ENCODE results near the gene SNUPN.
"Not testable (repeated sequence)": the region's sequence is repeated elsewhere in the genome, so short reads cannot be mapped to it uniquely, and the experiment has no call there.

The SNUPN gene

GRCh38 chr15:75640483-75641178 lies 15.1 kb upstream of the SNUPN start:
- TF ChIP-seq CTCF (conservative IDR thresholded peaks at IDR 0.05; ENCODE audit: low read depth, low read length): peak; percentile 26
- H3K4me3 ChIP-seq (ENCODE audit: low read length): peak overlapping the region; percentile 86
- no peak for DNase-seq (ENCODE audit: low read depth)

GRCh38 chr15:75639709-75640482 lies 14.4 kb upstream of the SNUPN start, which contains the start of gene IMP3:
IMP3 (minus strand) TSS chr15:75640224; CDS start chr15:75640168, 56 bp downstream.
- no peak for TF ChIP-seq CTCF (conservative IDR thresholded peaks at IDR 0.05; ENCODE audit: low read depth, low read length)
- peak within 1 kb of the TSS; percentile 86 for H3K4me3 ChIP-seq (ENCODE audit: low read length)
- peak; percentile 91 for DNase-seq (ENCODE audit: low read depth)

DNA sequence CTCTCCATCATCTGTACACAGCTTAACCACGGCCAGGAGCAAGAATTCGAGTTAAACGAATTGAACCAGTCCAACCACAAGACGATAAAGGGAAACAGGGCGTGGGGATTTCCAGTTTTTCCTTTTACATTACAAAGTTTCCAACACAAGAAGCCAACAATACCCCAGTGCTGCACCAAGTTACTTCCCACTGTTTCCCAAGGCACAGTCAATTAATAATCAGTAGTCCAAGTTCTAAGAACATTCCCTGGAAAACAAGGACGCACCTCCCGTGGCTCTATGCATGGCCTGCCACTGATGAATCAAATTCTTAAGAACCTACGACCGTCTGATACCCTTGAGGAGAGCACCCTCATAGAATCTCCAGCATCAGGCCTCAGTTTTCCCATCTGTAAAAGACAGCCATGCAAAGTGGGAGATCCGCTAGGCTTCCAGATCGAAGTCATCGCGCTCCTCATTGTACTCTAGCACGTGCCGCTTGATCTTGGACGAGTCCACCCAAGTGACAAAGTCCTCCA lies 13.7 kb upstream of the SNUPN start:
- peak overlapping the region; percentile 86 for H3K4me3 ChIP-seq (ENCODE audit: low read length)
- DNase-seq (ENCODE audit: low read depth): no peak
- no peak for TF ChIP-seq CTCF (conservative IDR thresholded peaks at IDR 0.05; ENCODE audit: low read depth, low read length)

- no peak overlapping the region for H3K4me3 ChIP-seq (ENCODE audit: low read length)
- TF ChIP-seq CTCF (conservative IDR thresholded peaks at IDR 0.05; ENCODE audit: low read depth, low read length): no peak
- DNase-seq (ENCODE audit: low read depth): no peak
These were observed 11.9 kb upstream of the SNUPN start for GRCh38 chr15:75637245-75638009.

DNA sequence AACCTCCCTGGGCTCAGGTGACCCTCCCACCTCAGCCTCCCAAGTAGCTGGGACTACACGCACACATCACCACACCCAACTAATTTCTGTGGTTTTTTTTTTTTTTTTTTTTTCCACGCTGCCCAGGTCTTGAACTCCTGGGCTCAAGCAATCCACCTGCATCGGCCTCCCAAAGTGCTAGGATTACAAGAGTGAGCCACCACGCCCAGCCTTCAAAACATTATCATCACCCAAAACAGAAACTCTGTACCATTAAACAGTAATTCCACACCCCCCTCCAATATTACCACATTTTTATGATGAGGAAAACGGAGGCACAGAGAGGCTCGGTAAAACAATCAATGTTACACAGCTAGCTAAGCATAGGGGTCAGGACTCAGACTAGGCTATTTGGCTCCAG lies 10.5 kb upstream of the SNUPN start:
- no peak for DNase-seq (ENCODE audit: low read depth)

DNA sequence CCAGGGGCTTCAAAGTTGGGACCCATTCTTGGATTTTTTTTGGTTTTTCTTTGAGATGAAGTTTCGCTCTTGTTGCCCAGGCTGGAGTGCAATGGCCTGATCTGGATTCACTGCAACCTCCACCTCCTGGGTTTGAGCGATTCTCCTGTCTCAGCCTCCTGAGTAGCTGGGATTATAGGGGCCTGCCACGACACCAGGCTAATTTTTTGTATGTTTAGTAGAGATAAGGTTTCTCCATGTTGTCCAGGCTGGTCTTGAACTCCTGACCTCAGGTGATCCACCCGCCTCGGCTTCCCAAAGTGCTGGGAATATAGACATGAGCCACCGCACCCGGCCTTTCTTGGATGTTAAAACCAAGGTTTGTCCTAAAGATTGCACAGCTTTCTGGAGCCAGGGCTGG lies 8.4 kb upstream of the SNUPN start:
- not testable (repeated sequence) for H3K4me3 ChIP-seq (ENCODE audit: low read length); DNase-seq (ENCODE audit: low read depth)

More for the DNA sequence above, 10.5 kb upstream of the SNUPN start:
- H3K4me3 ChIP-seq (ENCODE audit: low read length): no peak overlapping the region
- TF ChIP-seq CTCF (conservative IDR thresholded peaks at IDR 0.05; ENCODE audit: low read depth, low read length): no peak

GRCh38 chr15:75631935-75632334 lies 6.4 kb upstream of the SNUPN start:
- TF ChIP-seq CTCF (conservative IDR thresholded peaks at IDR 0.05; ENCODE audit: low read depth, low read length): no peak
- no peak overlapping the region for H3K4me3 ChIP-seq (ENCODE audit: low read length)
- DNase-seq (ENCODE audit: low read depth): no peak

All from retinal pigment epithelial cell (primary cell).